CD4-positive, alpha-beta memory T cell (primary cell): ENCODE measurements around the gene ERC2. TPM values are rescaled to one million over a fixed set of nuclear protein-coding genes. Genes with fewer than 3 reads are reported as not detected.

ENCODE experiments used
- CTCF ChIA-PET: fragments of 350-600 bp; sonication (Branson Sonifier 250); formaldehyde crosslinking; loops from one replicate; lab custom pipeline; 2021; ENCODE audit warnings: inconsistent platforms; ENCODE audit not compliant: partially characterized antibody; lab: Charles Lee
- POLR2A ChIA-PET: fragments of 350-600 bp; sonication (Branson Sonifier 250); formaldehyde crosslinking; loops from one replicate; lab custom pipeline; 2021; ENCODE audit not compliant: partially characterized antibody; lab: Charles Lee
- DNase-seq, 5 donors: peaks; one replicate each; pipeline versions ENCODE4 v3.0.0 to v3.0.0-alpha.2; 2020 to 2022; ENCODE audit warnings: mixed read lengths in 1 of 5
- H3K27ac ChIP-seq: one replicate; pipeline ENCODE4 v1.7.0; 2013; ENCODE audit warnings: low read depth, low read length
- H3K27me3 ChIP-seq: 2 replicates; pipeline ENCODE4 v1.7.0; 2013; ENCODE audit warnings: mild to moderate bottlenecking, low read length, moderate library complexity; ENCODE audit not compliant: insufficient read depth
- H3K36me3 ChIP-seq: 2 replicates; pipeline ENCODE4 v1.7.0; 2013; ENCODE audit warnings: mild to moderate bottlenecking, low read length, moderate library complexity; ENCODE audit not compliant: insufficient read depth
- H3K4me1 ChIP-seq: 2 replicates; pipeline ENCODE4 v1.7.0; 2013; ENCODE audit warnings: mild to moderate bottlenecking, low read length, moderate library complexity; ENCODE audit not compliant: insufficient read depth
- H3K4me3 ChIP-seq, 2 donors: one replicate each; pipeline ENCODE4 v1.7.0; 2013; ENCODE audit warnings: low read length in 2 of 2, mild to moderate bottlenecking in 1 of 2
- H3K9me3 ChIP-seq, 2 donors: one replicate each; pipeline ENCODE4 v1.7.0; 2013; ENCODE audit warnings: low read length in 2 of 2, control low read depth in 1 of 2; ENCODE audit not compliant: control insufficient read depth in 1 of 2
- H3K27ac Mint-ChIP-seq, 7 donors: one replicate each; pipeline ENCODE4 v1.8.0; 2020 to 2021; ENCODE audit warnings: mixed read lengths in 7 of 7, mild to moderate bottlenecking in 6 of 7, inconsistent platforms in 3 of 7, moderate library complexity in 3 of 7
- H3K27me3 Mint-ChIP-seq, 2 donors: one replicate each; pipeline ENCODE4 v1.8.0; 2020 to 2021; ENCODE audit warnings: mixed read lengths in 2 of 2
- H3K36me3 Mint-ChIP-seq, 2 donors: one replicate each; pipeline ENCODE4 v1.8.0; 2020 to 2021; ENCODE audit warnings: mixed read lengths in 2 of 2, inconsistent platforms in 1 of 2, mild to moderate bottlenecking in 1 of 2
- H3K4me1 Mint-ChIP-seq, 4 donors: one replicate each; pipeline ENCODE4 v1.8.0; 2020 to 2021; ENCODE audit warnings: mixed read lengths in 4 of 4, mild to moderate bottlenecking in 1 of 4
- H3K4me3 Mint-ChIP-seq, 8 donors: one replicate each; pipeline ENCODE4 v1.8.0; 2020 to 2021; ENCODE audit warnings: mixed read lengths in 8 of 8, mild to moderate bottlenecking in 7 of 8, moderate library complexity in 6 of 8, inconsistent platforms in 3 of 8
- H3K9me3 Mint-ChIP-seq, 8 donors: one replicate each; pipeline ENCODE4 v1.8.0; 2020 to 2021; ENCODE audit warnings: mixed read lengths in 8 of 8, mild to moderate bottlenecking in 5 of 8, inconsistent platforms in 3 of 8, moderate library complexity in 1 of 8
- intact Hi-C: fragments of 100-400 bp; cut with micrococcal nuclease; formaldehyde crosslinking; loops from one replicate; pipeline ENCODE4 v1.15.1; 2023
- polyA plus RNA-seq, 2 donors: library from polyadenylated mRNA; unstranded; fragments of 300-500 nt; fragmentation: Illumina TruSeq; gene quantifications; one replicate each; pipeline ENCODE4 v1.2.3, GENCODE V29; 2021
- total RNA-seq, 2 experiments: library from RNA; stranded (reverse); gene quantifications; one replicate each; pipeline ENCODE4 v1.2.3, GENCODE V29; 2021

The ERC2 gene
- total and polyA plus RNA-seq, 4 experiments from 2014 or later = not detected

DNA sequence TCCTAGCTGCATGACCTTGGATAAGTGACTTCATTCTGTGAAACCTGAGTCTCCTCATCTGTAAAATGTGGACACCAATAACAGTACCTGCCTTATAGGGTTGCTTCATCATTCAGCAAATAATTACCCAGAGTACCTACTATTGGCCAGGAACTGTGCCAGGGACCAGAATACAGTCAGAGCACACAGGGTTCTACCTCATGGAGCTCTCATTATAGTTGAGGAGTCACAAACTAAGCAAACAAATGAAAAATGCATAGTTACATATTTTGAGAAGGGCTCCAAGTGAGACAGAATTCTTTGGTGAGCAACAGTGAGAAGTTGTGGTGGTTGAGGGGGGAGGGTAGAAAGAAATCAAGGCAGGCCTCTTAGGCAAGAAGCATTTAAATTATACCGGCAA is 672.5 kb downstream of the ERC2 start:
- POLR2A ChIA-PET = no interaction called here
- H3K27ac ChIP-seq = no peak overlapping the region
- H3K9me3 Mint-ChIP-seq = peaks cover 0 to 4% (median under 1%) of the 10 kb centered on the region in 8 donors
- H3K36me3 ChIP-seq = no peaks in the 10 kb centered on the region
- no peaks in the 10 kb centered on the region for H3K9me3 ChIP-seq
- CTCF ChIA-PET = no interaction called here
- no peaks in the 10 kb centered on the region for H3K4me1 Mint-ChIP-seq
- no peaks in the 10 kb centered on the region for H3K27me3 Mint-ChIP-seq
- H3K4me3 ChIP-seq = no peak overlapping the region
- intact Hi-C loops = no loop called here
- DNase-seq = no peak
- H3K4me1 ChIP-seq = no peaks in the 10 kb centered on the region
- H3K27me3 ChIP-seq = no peaks in the 10 kb centered on the region
- no peak overlapping the region for H3K4me3 Mint-ChIP-seq
- H3K27ac Mint-ChIP-seq = no peak overlapping the region
- H3K36me3 Mint-ChIP-seq = no peaks in the 10 kb centered on the region

- DNase-seq = no peak
- H3K4me3 Mint-ChIP-seq = no peak overlapping the region
- no peaks in the 10 kb centered on the region for H3K4me1 ChIP-seq
- ChIA-PET POLR2A (no interaction called here), CTCF (no interaction called here)
- H3K9me3 Mint-ChIP-seq = peaks cover 0 to 4% (median 2%) of the 10 kb centered on the region in 8 donors
- H3K36me3 ChIP-seq = no peaks in the 10 kb centered on the region
- H3K4me1 Mint-ChIP-seq = no peaks in the 10 kb centered on the region
- H3K27me3 Mint-ChIP-seq = no peaks in the 10 kb centered on the region
- H3K27ac ChIP-seq = no peak overlapping the region
- H3K27ac Mint-ChIP-seq = no peak overlapping the region
- intact Hi-C loops = no loop called here
- H3K36me3 Mint-ChIP-seq = no peaks in the 10 kb centered on the region
- H3K27me3 ChIP-seq = no peaks in the 10 kb centered on the region
- no peaks in the 10 kb centered on the region for H3K9me3 ChIP-seq
- H3K4me3 ChIP-seq = no peak overlapping the region
Measured at GRCh38 chr3:55795296-55795695, 673.0 kb downstream of the ERC2 start.

GRCh38 chr3:55792742-55793141 is 675.5 kb downstream of the ERC2 start:
- Mint-ChIP-seq H3K27me3 (no peaks in the 10 kb centered on the region), H3K27ac (no peak overlapping the region), H3K9me3 (peaks cover 0 to 5% (median 0%) of the 10 kb centered on the region in 8 donors), H3K4me3 (no peak overlapping the region), H3K36me3 (no peaks in the 10 kb centered on the region), H3K4me1 (no peaks in the 10 kb centered on the region)
- ChIA-PET POLR2A (no interaction called here), CTCF (no interaction called here)
- H3K36me3 ChIP-seq = no peaks in the 10 kb centered on the region
- H3K27me3 ChIP-seq = no peaks in the 10 kb centered on the region
- H3K4me3 ChIP-seq = no peak overlapping the region
- intact Hi-C loops = no loop called here
- no peaks in the 10 kb centered on the region for H3K9me3 ChIP-seq
- no peak overlapping the region for H3K27ac ChIP-seq
- H3K4me1 ChIP-seq = no peaks in the 10 kb centered on the region
- DNase-seq = no peak

DNA sequence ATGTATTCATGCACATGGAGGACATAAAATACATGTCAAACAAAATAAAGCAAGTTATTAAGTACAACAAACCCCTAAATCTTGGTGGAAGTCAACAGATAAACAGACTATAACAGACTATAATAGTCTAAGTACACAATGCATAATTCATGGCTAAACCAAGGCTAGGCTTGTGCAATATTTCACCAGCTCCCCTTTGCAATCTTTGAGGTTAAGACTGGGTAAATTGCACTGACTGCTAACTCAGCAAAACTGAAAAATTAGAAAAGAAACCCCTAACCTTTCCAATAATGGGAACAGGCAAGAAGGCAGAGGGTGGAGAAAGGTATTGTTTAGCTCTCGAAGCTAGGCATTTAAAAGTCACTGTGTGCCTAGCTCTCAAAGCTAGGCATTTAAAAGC is 676.3 kb downstream of the ERC2 start:
- H3K36me3 ChIP-seq = no peaks in the 10 kb centered on the region
- no peak overlapping the region for H3K4me3 ChIP-seq
- CTCF ChIA-PET = no interaction called here
- Mint-ChIP-seq H3K4me3 (no peak overlapping the region), H3K4me1 (no peaks in the 10 kb centered on the region), H3K27me3 (no peaks in the 10 kb centered on the region), H3K9me3 (peaks cover 0 to 5% (median 0%) of the 10 kb centered on the region in 8 donors), H3K27ac (no peak overlapping the region), H3K36me3 (no peaks in the 10 kb centered on the region)
- H3K27ac ChIP-seq = no peak overlapping the region
- POLR2A ChIA-PET = no interaction called here
- DNase-seq = no peak
- H3K9me3 ChIP-seq = no peaks in the 10 kb centered on the region
- intact Hi-C loops = no loop called here
- no peaks in the 10 kb centered on the region for H3K4me1 ChIP-seq
- H3K27me3 ChIP-seq = no peaks in the 10 kb centered on the region

DNA sequence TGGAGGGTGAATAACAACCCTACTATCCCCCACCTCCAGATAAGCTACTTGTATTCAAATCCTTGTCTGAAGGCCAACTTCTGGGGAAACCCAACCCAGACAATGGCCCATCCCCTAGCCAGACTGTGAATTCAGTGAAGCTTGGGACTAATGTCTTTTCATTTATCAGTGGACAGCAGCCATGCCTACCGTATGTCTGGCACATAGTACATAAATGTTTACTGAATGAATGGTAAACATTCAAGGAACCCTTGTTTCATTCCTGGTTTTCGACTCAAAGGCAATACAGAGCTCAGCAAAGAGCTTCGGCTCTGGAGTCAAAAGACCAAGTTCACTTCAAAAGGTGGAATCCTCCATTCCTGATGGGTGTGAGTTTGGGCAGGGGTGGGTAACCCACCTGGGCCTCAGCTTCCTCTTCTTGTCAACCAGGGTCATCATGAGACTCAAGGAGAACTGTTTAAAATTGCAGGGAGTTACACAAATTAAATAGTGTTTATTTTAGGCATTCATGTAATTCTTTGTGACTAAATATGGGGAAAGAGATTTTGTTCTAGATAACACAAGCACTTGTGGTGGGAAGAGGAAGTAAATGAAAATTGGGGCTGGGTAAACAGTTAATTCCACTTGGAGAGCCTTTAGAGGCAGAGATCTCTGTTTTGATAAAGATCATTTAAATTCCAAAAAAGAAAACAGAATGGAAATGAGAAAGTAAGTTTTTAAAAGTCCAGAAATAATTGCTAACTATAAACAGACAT is 677.5 kb downstream of the ERC2 start:
- Mint-ChIP-seq H3K27me3 (no peaks in the 10 kb centered on the region), H3K4me3 (no peak overlapping the region), H3K36me3 (no peaks in the 10 kb centered on the region), H3K27ac (no peak overlapping the region), H3K4me1 (no peaks in the 10 kb centered on the region), H3K9me3 (peaks cover 0 to 5% (median 0%) of the 10 kb centered on the region in 8 donors)
- DNase-seq = no peak
- POLR2A ChIA-PET = no interaction called here
- Histone ChIP-seq H3K27ac (no peak overlapping the region), H3K4me1 (no peaks in the 10 kb centered on the region), H3K4me3 (no peak overlapping the region), H3K9me3 (no peaks in the 10 kb centered on the region), H3K27me3 (no peaks in the 10 kb centered on the region), H3K36me3 (no peaks in the 10 kb centered on the region)
- CTCF ChIA-PET = no interaction called here
- intact Hi-C loops = no loop called here

- ChIA-PET CTCF (no interaction called here), POLR2A (no interaction called here)
- intact Hi-C loops = no loop called here
- Mint-ChIP-seq H3K27me3 (no peaks in the 10 kb centered on the region), H3K4me3 (no peak overlapping the region), H3K9me3 (peaks cover 0 to 5% (median 0%) of the 10 kb centered on the region in 8 donors), H3K4me1 (no peaks in the 10 kb centered on the region), H3K36me3 (no peaks in the 10 kb centered on the region), H3K27ac (no peak overlapping the region)
- no peaks in the 10 kb centered on the region for H3K36me3 ChIP-seq
- no peaks in the 10 kb centered on the region for H3K27me3 ChIP-seq
- H3K27ac ChIP-seq = no peak overlapping the region
- no peak for DNase-seq
- no peak overlapping the region for H3K4me3 ChIP-seq
- no peaks in the 10 kb centered on the region for H3K4me1 ChIP-seq
- no peaks in the 10 kb centered on the region for H3K9me3 ChIP-seq
Measured at GRCh38 chr3:55789516-55789915, 678.8 kb downstream of the ERC2 start.

DNA sequence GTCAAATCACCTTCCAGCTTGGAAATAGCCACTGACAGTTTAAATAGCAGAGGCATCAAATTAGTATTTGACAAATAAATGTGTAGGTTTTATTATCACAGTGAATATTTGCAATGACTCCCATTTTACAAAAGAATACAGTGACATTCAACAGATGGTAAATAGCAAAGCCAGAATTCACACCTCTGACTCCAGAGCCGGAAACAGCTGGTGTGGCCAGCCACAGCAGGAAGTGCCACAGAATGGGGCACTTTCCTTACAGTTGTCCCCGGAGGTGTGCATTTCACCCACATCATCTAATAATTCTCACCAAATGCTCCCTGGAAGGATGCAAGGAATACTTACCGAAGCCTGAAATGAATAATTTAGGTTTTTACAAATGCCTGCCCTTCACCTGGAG is 685.5 kb downstream of the ERC2 start:
- Mint-ChIP-seq H3K36me3 (no peaks in the 10 kb centered on the region), H3K4me1 (no peaks in the 10 kb centered on the region), H3K4me3 (no peak overlapping the region), H3K27me3 (no peaks in the 10 kb centered on the region), H3K27ac (no peak overlapping the region), H3K9me3 (peaks cover 0 to 5% (median 0%) of the 10 kb centered on the region in 8 donors)
- H3K27me3 ChIP-seq = no peaks in the 10 kb centered on the region
- H3K36me3 ChIP-seq = no peaks in the 10 kb centered on the region
- no peak overlapping the region for H3K27ac ChIP-seq
- intact Hi-C loops = no loop called here
- no peaks in the 10 kb centered on the region for H3K4me1 ChIP-seq
- no peaks in the 10 kb centered on the region for H3K9me3 ChIP-seq
- CTCF ChIA-PET = no interaction called here
- H3K4me3 ChIP-seq = no peak overlapping the region
- POLR2A ChIA-PET = no interaction called here
- DNase-seq = no peak
